NCI-H748 treated with DMSO at 0.1 percent for 48 hours (cell line): ENCODE results near the gene TFE3.

Source experiments
- DNase-seq: peaks from one replicate; lab custom pipeline; 2025; lab: John Stamatoyannopoulos, UW

Gene TFE3

DNA sequence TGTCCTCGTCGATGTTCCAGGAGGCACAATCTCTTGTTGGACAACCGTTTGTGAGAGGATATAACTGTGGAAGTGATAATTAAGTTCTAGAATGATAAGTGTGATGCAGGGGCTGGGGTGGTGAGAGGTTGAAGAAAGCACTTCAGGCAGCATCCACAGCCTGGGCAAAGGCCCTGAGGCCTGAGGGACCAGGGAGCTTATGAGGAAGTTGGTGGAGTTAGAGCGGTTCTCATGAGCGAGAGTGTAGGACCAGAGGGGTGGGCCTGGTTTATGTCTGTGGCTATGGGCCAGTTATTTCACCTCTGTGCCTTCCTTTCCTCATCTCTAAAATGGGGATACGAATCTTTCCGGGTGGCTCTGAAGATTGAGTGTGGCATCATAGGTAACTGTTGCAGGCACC, 18.3 kb upstream of the TFE3 start:
- no peak for DNase-seq

DNA sequence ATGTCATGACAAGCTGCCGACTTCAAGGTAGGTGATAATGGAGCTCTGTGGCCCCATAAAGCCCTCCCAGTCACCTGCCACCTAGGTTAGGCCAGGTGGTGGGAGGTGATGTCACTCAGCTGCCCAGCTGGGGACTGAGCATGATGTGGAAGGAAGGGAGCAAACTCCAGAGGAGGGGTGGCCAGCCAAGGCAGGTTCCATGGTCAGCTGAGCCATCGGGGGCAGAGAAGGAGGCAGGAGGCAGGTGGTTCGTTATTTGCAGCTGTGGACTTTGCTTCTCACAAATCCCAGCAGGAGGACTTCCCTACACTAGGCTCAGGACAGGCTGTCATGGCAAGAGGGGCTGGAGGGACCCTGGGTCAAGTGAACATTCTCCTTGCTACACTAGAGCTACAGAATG, 17.8 kb upstream of the TFE3 start:
- DNase-seq, result no peak

DNA sequence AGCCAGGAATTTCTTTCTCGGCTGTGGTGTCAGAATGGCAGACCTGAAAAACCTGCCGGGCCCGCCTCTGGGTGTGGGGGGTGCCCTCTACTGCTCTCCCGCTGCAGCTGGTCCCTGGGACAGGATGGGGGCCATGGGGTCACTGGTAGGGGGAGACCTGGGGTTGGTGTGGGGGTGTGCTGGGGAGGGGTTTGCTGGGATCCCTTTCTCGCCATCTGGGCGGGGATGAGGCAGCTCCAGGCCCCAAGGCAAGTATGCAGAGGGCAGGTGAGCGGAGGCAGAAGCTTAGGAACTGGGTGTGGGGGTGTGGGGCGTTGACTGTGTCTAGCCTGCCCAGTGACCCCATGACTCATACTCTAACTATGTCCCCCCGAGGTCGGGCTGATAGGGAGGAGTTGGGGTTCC, 16.5 kb upstream of the TFE3 start:
- DNase-seq, result no peak

DNA sequence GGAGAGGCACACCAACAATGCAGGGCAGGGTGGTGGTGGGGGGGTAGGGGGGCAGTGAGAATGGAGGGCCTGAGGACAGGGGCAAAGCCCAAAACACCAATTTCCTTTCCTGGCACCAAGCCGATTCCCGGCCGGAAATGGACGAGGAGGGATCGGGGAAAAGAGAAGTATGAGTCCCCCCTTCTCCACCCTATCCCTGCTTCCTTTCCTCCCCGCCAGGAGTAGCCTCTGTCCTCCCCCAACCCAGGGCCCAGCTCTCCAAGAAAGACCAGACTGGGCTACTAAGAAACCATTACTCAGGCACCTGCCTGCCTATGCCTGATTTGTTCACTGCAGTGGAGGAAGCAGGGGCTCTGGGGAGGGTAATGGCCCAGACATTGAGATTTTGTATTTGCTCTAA, 16.0 kb upstream of the TFE3 start:
- no peak for DNase-seq

DNA sequence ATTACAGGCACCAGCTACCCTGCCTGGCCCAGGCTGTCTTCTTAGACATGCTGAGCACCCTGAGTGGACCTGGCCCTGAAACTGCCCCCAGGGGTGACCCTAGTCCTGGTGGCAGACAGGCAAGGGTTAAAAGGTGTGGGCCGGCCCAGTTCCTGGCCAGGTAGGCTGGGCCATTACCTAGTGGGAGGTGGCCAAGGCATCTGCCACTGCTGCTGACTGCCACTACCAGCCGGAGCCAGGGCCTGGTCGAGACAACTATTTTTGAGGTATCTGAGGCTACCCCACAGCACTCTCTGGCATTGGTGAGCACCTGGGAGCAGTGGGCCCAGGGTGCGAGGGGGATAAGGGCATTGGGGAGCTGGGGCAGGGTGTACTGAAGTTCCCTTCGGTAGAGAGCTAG, 15.6 kb upstream of the TFE3 start, which contains the start of gene CCDC120:
Gene CCDC120, plus strand, starts transcription at position 206 of the 400 bp plus-strand sequence. CDS start 3,043 bp downstream, outside the sequence.
- DNase-seq, result no peak

DNA sequence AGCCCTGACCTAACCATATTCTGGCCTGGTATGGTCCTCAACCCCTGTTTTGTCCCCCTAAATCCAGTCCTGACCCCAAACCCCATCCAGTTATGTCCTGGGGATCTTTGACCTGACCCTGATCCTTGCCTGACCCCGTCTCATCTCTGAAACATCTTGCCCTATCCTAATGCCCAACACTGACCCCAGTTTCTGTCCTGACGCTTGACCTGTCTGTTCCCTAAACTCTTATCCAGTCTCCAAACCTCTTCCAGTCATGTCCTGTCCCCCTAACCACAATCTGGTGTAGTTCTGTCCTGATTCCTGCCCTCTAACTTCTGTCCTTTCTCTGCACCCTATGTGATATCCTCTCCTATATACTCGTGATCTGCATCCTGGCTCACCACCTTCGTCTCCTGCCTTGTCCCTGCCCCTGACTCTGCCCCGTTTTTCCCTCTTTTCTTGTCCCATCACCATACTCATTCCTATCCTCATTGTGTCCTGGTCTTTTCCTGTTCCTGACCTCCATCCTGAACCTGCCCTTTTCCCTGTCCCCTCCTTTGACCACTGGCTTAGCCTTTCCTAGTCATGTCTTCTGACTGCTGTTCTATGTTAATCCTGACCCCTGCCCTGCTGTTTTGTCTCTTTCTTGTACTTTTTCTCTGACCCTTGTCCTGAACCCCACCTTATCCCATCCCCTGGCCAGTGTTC, 11.1 kb upstream of the TFE3 start:
- DNase-seq, result no peak

DNA sequence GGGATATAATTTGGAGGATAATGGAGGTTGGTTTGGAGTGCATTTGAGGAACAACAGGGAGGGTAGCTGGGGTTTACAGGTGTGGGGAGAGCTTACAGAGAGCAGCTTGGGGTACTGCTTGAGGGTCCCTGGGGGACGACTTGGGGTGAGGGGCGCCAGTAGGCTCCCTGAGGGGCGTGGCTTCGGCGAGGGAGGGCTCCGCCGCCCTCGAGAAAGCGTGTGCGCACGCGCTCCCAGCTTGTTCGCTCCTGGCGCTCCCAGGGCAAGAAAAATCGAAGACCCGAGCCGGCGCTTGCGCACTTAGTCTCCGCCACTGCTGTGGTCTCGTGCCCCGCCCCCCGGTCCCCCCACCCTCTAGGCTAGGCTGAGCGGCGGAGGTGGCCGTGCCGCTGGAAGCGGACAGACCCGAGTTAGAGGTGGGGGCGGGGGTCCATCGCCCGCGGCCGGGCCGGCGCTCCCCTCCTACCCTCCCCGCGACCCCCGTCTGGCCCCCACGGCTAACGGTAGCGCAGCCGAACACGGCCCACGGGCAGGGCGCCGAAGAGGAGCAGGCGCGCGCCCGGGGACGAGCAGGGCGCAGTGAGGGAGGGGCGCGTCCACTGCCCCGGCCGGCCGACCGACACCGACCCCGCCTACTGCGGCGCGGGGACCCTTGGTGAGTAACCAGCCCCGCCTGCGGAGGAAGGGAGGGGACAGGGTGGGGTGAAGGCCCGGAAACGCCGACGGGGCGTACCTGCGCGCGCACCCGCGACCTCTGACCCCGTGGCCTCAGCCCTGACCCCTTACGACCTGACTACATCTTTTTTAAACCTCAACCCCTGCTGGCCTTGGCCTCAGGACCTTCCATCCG, 10.3 kb upstream of the TFE3 start:
- peak; percentile 54 for DNase-seq

DNA sequence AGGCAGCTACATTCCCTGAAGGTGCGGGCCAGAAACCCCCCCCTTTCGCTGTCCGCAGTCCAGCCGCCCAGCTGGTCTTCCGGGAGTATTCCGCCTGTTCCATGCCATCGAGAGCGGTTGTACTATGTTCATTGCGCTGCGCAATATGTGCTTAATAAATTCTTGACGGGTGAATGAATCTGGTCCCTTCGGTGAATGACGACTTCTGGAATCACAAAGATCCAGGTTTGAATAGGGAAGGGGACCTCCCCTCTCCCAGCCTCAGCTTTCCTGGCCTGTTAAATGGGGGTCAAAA, 777 bp upstream of the TFE3 start:
- no peak for DNase-seq

DNA sequence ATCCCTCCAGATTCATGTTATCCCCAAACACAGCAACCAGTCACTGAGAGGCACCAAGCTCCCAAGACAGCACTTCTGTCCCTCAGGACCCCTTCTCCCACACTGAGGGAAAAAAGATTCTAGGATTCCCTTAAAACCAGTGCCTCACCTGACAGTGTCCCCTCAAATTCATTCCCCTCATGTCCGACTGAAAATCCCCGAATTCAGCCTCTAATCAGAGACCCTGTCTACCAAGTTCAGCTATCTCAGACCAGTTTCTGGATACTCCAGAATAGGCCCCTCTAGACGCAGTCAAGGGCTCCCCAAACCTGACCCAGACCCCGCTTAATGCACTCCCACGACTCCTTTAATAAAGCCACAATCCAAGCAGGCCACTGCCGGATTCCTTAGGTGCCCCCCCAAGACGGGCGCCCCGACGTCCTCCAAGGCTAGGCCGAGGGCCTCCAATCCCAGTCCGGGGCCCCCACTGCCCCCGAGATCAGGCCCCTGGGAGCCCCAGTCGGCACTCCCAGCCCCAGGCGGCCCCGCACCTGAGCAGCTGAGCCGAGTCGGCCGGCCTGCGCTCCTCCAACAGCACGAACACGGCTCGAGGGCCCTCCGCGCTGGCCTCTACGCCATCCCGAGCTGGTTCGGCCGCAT, 457 bp downstream of the TFE3 start:
- no peak for DNase-seq

DNA sequence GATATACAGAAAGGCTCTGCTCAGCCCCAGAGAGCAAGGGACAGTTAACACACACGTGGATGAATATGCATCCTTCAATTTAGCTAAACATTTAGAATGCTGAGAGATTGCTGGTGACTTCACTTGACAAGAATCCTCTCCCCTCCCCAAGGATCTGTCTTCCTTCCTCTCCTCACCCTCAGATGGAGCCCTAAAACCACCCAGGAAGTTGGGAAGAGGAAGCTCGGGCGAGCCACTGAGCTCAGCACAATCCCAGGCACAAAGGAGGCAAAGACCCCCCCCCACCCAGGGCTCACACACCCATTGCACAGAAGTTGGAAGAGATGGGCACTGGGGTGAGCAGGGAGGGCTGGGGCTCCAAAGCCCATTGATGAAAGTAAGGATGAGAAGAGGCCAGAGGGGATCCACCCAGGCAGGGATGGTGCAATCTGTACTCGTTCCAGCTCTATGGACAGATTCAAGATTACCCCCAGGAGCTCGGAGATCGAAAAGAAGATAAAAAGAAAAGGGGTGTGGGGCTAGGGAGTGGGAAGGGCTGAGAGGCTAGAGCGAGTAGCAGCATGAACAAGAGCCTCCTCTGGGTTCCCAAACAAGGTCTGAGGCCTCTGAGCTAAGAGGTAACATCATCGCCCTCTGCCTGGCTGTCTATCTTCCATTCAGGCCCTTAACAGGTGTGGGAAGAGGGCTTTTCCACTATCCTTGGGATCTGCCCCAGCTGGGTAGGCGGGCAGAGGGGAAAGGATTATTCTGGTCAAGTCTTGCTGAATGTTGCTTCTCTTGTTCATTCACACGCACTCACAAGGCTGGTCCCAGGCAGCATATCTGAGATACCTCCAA, 1.2 kb downstream of the TFE3 start:
- no peak for DNase-seq

DNA sequence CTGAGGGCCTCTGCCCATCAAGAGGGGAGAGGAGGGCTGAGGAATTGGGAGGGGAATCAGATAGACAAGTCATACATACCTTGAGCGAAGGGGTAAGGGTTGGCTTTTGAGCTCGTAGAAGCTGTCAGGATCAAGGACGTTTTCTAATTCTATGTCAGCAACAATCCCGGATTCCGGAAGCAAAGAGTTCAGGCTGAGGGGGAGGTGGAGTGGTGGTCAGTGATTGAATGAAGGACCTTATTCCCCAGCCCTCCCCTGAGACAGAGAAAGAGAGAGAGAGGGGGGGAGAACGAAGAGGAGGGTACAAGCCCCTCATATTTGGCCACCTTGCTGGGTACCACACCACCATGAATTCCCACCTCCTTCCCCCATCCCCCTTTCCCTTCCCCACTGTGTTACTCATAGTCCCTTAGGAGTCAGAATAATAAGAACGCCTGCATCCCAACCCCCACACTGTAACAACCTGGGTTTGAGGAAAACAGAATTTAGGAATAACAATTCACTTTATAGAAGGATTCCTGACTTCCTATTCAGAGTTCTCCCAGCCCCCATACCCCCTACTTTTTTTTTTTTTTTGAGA, 2.7 kb downstream of the TFE3 start:
- no peak for DNase-seq

DNA sequence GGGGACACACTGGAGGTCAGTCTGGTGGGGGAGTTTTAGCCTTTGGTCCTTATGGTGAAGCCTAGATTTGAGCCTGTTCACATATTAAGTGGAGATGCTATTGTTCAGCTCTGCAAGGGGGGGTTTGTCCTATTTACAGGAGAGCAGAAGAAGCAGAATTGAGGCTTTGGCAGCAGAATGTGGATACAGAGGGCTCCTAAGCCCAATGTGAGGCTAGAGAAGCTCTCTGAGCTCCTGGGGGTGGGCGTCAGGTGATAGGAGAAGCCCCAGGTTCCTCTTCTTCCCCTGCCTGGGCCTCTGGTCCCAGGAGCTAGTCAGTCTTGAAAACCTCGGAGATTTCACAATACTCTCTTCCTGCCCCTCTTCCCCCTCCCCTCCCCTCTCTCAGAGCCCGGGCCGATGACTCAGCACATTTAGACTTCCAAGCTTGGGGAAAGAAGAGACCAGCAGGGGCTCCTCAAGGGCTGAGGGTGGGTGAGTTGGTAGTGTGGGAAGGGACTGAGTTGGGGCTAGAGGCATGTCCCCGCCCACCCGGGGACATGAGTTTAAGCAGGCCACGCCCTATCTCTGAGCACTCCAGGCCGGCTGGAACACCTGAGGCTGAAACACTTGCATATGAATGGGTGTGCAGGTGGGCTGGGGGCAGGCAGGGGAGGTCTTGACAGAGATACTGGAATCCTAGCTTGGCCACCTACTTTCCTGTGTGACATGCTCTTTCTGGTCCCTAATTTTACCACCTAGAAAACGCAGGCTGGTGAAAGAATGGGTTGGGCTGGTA, 3.4 kb downstream of the TFE3 start:
- DNase-seq, result no peak

DNA sequence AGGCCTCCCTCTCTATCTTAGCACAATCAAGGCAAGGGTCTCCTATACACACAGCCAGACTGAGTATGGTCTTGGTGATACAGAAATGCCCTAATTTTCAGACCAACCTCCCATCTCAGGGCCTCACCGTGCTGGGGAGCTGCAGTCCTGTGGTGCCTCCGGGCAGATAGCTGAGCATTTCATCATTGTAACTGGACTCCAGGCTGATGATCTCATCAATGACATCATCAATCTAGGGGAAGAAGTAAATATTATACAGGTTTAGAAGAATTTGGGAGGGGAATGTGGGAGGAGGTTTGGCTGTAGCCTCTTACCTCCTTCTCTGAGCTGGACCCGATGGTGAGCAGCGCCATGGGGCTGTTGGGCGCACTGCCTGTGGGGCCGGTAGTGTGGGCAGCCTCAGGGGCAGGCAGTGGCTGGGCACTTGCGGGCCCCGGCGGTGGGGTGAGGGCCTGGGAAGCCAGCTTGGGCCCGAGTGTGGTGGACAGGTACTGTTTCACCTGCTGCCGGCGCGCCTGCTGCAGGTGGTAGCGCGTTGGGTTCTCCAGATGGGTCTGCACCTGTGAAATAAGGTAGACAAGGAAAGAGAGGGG, 5.2 kb downstream of the TFE3 start:
- DNase-seq, result no peak

DNA sequence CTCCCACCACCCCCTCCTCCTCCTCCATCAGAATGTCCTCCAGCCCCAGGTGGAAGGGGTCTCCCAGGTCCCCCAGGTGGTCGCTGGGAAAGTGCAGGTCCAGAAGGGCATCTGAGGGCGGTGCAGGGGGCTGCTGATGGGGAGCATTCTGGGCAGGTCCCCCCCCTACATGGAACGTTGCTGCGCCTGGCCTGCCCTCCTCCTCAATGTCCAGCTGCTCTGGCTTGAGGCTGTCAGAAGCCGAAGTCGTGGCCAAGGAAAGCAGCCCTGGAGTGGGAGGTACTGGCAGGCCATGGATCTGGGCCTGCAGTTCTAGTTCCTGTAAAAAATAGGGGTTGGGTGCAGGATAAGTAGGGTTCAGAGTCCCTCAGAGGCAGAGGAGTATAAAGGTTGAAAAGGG, 12.9 kb downstream of the TFE3 start:
- DNase-seq, result no peak

DNA sequence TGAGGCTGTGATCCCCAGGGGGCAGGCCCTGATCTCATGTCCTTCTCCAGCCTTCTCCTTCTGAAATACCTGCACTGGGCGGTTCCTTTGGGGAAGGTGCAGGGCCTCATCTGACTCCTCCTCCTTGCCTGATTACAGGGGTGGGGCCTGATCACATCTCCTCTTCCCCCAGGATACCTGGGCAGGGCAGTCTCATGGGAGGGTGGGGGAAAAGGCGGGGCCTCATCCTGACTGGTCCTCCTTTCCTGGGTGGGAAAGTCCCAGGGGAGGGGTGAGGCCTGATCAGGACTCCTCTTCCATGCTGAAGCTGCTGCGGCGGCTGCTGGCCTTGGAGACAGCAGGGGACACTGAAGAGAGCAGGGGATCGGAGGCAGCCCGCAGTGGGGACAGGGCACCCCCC, 13.3 kb downstream of the TFE3 start:
- DNase-seq, result no peak

DNA sequence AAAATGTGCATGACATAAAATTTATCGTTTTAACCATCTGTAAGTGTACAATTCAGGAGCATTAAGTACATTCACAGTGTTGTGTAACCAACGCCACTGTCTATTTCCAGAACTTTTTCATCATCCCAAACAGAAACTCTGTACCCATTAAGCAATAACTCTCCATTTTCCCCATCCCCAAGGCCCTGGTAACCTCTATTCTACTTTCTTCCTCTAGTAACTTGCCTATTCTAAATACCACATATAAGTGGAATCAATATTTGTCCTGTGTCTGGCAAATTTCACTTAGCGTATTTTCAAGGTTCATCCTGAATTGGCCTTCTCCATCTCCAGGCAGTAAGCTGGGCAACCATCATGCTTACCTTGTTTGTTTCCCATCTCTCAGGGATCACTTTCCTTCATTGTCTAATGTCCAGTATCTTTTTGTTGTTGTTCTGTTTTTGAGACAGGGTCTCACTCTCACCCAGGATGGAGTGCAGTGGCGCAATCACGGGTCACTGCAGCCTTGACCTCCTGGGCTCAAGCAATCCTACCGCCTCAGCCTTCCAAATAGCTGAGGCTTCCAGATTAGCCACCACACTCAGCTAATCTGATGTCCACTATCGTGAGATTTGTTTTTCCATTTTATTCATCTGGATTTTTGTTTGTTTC, 23.4 kb downstream of the TFE3 start:
- DNase-seq, result no peak

DNA sequence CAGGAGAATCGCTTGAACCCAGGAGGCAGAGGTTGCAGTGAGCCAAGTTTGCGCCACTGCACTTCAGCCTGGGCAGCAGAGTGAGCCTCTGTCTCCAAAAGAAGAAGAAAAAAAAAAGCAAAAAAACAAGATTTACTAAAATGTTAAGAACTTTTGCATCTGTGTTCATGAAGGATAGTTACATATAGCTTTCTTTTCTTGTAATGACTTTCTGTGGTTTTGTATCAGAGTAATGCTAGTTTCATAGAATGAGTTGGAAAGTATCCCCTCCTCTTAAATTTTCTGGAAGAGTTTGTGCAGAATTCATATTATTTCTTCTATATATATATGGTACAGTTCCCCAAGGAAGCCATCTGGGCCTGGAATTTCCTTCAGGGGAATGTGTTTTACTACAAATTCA, 24.1 kb downstream of the TFE3 start:
- no peak for DNase-seq

DNA sequence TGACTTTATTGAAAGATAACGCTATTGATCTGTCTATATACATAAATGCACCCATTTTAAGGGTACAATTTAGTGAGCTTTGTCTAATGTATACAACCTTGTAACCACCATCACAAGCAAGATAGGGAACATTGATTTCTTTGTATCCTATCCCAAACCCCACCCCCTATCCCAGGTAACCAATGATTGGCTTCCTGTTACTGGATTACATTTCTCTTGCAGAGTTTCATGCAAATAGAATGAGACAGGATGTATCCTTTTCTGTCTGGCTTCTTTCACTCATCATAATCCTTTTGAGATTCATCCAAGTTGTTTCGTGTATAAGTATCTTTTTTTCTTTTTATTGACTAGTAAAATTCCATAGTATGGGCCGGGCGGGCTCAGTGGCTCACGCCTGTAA, 39.5 kb downstream of the TFE3 start:
- no peak for DNase-seq

DNA sequence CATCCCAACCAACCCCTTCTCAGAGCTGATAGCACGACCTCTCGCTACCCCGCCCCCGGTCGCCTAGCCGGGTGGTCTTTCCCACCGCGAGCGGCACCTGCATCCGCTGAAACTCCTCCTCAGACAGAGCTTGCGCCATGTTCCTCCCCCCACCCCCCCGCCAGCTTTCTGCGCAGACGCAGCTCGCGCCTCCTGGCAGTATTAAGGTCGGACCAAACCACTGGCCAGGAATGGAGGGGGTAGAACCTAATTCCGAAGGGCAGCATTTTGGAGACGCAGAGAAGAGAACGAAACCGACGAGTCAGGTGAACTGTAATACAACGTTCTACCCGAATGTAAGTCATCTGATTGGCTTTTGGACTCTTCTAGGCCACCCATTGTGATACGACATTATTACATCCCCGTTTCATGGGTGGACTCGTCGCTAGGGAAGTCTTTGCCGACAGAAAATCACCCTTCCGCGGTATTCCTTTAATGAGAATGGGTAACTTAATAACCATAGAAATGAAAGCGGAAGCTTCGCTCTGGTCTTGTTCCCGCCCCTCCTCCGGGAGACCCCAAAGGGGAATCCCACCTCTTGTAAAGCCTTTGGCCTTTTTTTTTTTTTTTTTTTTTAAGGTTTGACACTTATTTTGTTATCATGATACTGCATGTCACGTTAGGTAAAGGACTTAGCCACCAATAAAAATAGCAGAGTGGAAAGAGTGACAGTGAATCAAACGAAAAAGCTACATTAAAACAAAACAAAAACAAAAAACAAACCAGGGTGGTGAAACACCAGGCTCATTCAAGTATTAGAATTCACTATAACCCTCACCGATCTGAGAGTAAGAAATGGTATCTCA, 40.8 kb downstream of the TFE3 start, which contains the start of gene GRIPAP1:
Gene GRIPAP1, minus strand, starts transcription at position 174 of the 845 bp plus-strand sequence. Its CDS starts 35 bp downstream, at position 139.
- peak; percentile 64 for DNase-seq
